ENCODE results near the gene KIAA0825.

- TF ChIP-seq CTCF (conservative IDR thresholded peaks at IDR 0.05 in 1 of 2, IDR thresholded peaks at IDR 0.05 in 1 of 2; ENCODE audit: low read depth in 1 of 2, low read length in 2 of 2) (no peak), EZH2 (IDR thresholded peaks at IDR 0.05; ENCODE audit: low read length, missing control alignments) (no peak)
Measured at GRCh38 chr5:94240993-94241651, 377.3 kb downstream of the KIAA0825 start.

Measured in fibroblast of lung (primary cell).